ENCODE data around the gene IFT20.

DNA sequence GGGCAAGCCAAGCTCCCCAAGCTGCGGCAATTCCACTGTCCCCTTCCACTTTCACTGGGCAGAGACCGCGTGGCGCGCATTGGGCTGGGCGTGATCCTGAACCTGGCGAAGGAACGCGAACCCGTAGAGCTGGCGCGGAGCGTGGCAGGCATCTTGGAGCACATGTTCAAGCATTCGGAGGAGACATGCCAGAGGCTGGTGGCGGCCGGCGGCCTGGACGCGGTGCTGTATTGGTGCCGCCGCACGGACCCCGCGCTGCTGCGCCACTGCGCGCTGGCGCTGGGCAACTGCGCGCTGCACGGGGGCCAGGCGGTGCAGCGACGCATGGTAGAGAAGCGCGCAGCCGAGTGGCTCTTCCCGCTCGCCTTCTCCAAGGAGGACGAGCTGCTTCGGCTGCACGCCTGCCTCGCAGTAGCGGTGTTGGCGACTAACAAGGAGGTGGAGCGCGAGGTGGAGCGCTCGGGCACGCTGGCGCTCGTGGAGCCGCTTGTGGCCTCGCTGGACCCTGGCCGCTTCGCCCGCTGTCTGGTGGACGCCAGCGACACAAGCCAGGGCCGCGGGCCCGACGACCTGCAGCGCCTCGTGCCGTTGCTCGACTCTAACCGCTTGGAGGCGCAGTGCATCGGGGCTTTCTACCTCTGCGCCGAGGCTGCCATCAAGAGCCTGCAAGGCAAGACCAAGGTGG, 46.0 kb upstream of the IFT20 start:
- TF ChIP-seq RFX5 (IDR thresholded peaks at IDR 0.05): no peak
- TF ChIP-seq, protein P1, sequence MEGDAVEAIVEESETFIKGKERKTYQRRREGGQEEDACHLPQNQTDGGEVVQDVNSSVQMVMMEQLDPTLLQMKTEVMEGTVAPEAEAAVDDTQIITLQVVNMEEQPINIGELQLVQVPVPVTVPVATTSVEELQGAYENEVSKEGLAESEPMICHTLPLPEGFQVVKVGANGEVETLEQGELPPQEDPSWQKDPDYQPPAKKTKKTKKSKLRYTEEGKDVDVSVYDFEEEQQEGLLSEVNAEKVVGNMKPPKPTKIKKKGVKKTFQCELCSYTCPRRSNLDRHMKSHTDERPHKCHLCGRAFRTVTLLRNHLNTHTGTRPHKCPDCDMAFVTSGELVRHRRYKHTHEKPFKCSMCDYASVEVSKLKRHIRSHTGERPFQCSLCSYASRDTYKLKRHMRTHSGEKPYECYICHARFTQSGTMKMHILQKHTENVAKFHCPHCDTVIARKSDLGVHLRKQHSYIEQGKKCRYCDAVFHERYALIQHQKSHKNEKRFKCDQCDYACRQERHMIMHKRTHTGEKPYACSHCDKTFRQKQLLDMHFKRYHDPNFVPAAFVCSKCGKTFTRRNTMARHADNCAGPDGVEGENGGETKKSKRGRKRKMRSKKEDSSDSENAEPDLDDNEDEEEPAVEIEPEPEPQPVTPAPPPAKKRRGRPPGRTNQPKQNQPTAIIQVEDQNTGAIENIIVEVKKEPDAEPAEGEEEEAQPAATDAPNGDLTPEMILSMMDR (IDR thresholded peaks at IDR 0.05): no peak
- TF ChIP-seq RCOR1 (IDR thresholded peaks at IDR 0.05; ENCODE audit: low read depth, low read length): no peak
